D721Med (cell line): ENCODE results near the gene AAR2.

ENCODE experiments used
- DNase-seq: peaks from one replicate; pipeline ENCODE4 v3.0.0; 2011; ENCODE audit warnings: low spot score; ENCODE audit not compliant: insufficient read length
- FAIRE-seq: peaks from 2 replicates; lab custom pipeline; 2011; peaks lifted over from hg19 to GRCh38; lab: Jason Lieb, UNC
- CTCF ChIP-seq: IDR thresholded peaks from 2 replicates; pipeline ENCODE4 v1.5.1; 2012; ENCODE audit warnings: mild to moderate bottlenecking, control low read depth; ENCODE audit not compliant: insufficient read depth; ENCODE audit errors: missing control alignments

Gene AAR2

GRCh38 chr20:36255445-36255844 lies 19.2 kb downstream of the AAR2 start:
- FAIRE-seq: no peak
- no peak for TF ChIP-seq CTCF
- no peak for DNase-seq

GRCh38 chr20:36259177-36260061 lies 23.1 kb downstream of the AAR2 start:
- no peak for FAIRE-seq
- TF ChIP-seq CTCF: no peak
- DNase-seq: no peak

DNA sequence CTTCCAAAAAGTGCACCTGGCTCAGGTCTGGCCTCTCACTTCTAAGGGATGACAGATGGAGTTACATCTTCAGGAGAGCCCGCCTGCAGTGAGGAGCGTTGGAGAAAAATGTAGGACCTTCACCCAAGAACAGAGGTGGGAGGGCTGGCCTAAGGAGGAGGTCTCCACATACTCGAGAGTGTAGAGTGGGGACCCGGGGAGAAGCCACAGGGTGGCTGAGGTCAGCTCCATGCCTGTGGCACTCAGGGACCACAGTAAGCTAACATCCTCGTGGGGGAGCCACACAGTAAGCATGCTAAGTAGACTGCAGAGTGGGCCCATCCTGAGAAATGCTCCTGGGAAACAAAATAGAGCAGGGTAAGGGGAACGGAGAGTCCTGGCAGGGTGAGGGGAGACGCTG lies 24.0 kb downstream of the AAR2 start:
- no peak for FAIRE-seq
- no peak for DNase-seq
- TF ChIP-seq CTCF: no peak

- no peak for TF ChIP-seq CTCF
- no peak for FAIRE-seq
Observed at GRCh38 chr20:36261389-36262105, 25.3 kb downstream of the AAR2 start.

GRCh38 chr20:36262440-36262839 lies 26.2 kb downstream of the AAR2 start:
- TF ChIP-seq CTCF: no peak
- FAIRE-seq: no peak

More at GRCh38 chr20:36261389-36262105, 25.3 kb downstream of the AAR2 start:
- DNase-seq: no peak

GRCh38 chr20:36264426-36265246 lies 28.4 kb downstream of the AAR2 start:
- FAIRE-seq: no peak
- TF ChIP-seq CTCF: no peak
- DNase-seq: no peak

More at GRCh38 chr20:36262440-36262839, 26.2 kb downstream of the AAR2 start:
- no peak for DNase-seq
